Activated gamma-delta T cell treated with anti-CD3 and anti-CD28 coated beads, Interleukin-2, amount 50 U/mL, for 16 hours (primary cell): ENCODE measurements around the gene IFI27L1.

Experiments
- DNase-seq: peaks from one replicate; pipeline ENCODE4 v3.0.0-alpha.2; 2020; ENCODE audit warnings: low read depth

The IFI27L1 gene

DNA sequence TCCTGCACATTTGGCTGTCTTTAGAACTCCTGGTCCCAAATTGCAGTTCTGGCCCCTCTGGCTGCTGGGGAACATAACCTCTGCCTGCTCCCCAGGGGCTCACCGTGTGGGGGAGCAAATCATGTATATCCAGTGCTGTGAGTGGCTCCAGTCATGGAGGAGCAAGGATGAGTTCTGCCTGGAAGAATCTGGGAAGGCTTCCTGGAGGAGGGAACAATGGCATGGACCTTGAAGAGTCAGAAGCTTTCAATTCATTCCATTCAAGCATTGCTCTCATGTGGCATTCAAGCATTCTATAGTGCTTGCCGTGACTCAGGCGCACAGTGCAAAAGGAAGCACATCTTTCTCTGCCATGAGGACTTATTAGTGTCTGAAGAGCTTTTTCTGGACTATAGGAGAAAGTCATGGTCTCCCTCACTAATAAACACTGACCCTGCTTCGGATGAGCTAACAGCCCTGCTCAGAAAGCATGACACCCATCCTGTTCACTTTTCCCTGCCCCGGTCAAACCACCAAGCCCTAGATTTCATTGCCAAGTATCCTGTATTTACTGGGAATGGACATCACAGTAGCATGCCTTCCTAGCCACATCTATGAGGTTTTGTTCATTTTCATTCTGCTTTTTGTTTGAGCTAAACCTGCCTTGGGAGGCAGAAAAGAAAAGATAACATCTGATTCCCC, 32.9 kb downstream of the IFI27L1 start:
- DNase-seq, result no peak

DNA sequence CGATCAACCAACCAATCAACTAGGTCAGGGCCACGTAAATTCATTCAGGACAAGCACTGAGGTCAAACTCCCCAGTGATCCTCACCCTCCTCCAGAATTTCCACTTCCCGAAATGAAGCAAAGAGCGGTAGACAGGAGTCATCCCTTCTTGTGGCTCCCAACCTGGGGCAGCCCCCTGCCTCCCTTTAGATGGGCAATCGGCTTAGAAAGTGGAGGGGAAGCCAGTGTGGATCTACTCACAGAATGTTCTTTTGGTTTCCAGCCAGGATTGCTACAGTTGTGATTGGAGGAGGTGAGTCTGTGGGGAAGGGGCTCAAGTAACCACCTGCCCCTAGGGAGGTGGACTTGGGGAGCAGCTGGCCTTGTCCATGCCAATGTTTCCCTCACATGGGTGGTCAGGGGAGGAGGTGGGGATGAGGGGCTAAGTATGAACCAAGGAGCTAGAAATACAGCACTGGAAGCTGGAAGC, 33.5 kb downstream of the IFI27L1 start:
- DNase-seq, result no peak

DNA sequence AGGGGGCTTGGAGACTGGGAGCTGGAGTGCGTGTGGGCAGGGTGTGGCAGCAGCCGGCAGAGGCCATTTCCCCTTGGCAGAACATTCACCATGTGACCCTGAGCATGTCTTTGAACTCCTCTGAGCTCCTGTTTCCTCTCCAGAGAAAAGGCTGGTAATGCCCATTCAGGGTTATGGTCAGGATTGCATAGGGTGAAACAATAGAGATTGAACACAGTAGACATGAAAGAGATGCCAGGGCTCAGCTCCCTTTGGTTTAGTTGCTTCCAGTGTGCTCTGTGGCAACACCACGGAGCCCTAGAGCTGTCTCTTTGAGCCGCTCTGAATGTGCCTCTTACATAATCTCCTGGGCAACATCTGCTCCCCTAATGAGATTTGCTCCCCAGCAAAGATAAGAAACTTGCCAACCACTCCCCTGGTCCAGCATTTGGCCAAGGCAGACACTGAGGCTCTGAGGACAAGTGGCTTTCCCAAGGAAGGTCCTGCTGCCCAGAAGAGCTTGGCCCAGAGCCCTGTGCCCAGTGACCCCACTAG, 34.0 kb downstream of the IFI27L1 start:
- no peak for DNase-seq

DNA sequence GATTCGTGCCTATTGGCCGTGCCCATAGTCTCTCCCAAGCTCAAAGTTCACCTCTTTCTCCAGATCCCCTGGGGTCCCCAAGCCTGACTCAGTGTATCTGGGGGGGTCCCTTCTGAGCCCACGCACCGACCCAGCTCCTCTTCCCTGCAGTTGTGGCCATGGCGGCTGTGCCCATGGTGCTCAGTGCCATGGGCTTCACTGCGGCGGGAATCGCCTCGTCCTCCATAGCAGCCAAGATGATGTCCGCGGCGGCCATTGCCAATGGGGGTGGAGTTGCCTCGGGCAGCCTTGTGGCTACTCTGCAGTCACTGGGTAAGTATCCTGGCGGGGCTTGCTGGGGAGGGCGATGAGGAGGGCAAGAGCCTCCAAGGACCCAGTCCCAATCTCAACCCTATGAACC, 34.5 kb downstream of the IFI27L1 start:
- no peak for DNase-seq

- no peak for DNase-seq
Measured at GRCh38 chr14:94116701-94117100, 35.6 kb downstream of the IFI27L1 start.

- no peak for DNase-seq
Measured at GRCh38 chr14:94117856-94118255, 36.7 kb downstream of the IFI27L1 start.

DNA sequence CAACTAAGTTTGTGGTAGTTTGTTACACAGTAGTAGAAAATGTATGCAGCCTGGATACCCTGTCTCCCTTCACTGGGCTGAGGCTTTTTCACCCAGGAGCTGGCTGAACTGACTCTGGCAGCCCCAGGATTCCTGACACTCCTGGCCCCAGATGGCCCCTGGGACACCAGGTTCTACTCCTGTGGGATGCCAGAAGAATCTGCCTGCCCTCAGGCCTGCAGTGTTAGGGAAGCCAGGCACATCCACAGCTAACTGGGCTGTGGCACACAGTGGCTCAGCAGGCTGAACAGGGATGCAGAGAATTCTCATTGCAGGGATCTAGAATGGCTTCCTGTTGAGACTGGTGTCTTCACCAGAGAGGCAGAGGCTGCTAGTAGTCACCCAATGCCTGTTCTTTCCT, 38.0 kb downstream of the IFI27L1 start:
- no peak for DNase-seq

GRCh38 chr14:94120667-94121340, 39.7 kb downstream of the IFI27L1 start:
- no peak for DNase-seq

DNA sequence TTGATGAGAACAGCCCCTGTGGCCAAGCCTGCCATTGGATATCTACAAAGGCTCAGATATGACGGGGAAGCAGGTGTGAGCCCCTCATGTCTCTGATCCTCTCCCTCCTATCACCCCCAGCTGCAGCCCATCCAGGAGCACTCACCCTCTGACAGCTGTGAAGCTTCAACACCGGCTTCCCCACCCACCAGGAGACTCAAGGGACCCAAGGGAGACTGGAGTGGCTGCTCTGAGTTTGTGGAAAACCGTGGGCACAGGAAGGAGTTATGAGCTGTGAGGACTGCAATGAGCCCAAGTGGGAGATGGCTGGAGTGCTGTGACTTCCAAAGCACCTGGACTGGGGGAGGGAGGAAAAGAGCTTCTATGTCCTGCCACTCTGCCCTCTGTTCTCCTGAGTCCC, 40.4 kb downstream of the IFI27L1 start:
- DNase-seq, result no peak

DNA sequence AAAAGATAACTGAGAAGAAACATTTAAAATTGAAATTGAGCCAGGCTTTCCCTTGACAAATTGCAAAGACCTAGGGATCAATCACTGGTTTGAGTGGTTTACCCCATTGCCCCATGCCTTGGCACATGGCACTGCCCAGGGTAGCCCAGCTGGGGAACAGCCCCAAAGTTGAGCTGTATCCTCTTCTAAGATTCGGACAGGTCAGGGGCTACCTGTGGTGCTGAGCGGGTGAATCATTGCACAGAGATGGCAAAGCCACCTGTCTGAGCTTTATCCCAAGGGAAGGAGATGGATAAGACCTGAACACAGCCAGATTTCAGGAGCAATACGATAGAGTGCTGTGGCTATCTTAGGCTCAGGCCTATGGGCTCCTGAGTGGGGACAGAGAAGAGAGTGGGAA, 41.3 kb downstream of the IFI27L1 start:
- DNase-seq, result no peak

- DNase-seq, result no peak
Measured at GRCh38 chr14:94123296-94123695, 42.2 kb downstream of the IFI27L1 start.

DNA sequence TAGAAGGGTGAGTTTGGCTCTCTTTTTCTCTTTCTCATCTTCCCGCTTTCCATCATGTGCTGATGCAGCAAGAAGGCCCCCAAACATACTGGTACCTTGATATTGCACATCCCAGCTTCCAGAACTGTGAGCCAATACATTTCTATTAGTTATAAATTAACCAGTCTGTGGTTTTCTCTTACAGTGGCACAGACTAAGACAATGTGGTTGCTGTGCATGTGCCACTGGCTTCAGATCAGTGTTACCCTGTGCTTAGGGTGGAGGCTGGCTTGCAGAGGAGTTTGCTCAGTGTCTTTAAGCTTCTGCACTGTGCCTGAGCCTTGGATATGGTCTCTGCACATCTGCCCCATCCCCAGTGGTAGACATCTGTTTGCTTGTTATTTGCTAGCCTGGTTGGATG, 42.8 kb downstream of the IFI27L1 start:
- no peak for DNase-seq

- no peak for DNase-seq
Measured at GRCh38 chr14:94124582-94125377, 43.7 kb downstream of the IFI27L1 start.

- no peak for DNase-seq
Measured at GRCh38 chr14:94125659-94126418, 44.7 kb downstream of the IFI27L1 start.

- DNase-seq, result no peak
Measured at GRCh38 chr14:94126419-94126677, 45.2 kb downstream of the IFI27L1 start.

DNA sequence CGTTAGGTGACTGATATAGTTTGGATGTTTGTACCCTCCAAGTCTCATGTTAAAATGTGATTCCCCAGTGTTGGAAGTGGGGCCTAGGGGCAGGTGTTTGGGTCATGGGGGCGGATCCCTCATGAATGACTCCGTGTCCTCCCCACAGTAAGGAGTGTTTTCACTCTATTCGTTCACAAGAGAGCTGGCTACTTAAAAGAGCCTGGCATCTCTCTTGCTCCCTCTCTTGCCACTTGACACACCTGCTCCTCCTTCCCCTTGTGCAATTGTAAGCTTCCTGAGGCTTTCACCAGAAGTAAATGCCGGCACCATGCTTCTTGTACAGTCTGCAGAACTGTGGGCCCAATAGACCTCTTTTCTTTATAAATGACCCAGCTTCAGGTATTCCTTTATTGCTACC, 45.7 kb downstream of the IFI27L1 start:
- DNase-seq, result no peak

DNA sequence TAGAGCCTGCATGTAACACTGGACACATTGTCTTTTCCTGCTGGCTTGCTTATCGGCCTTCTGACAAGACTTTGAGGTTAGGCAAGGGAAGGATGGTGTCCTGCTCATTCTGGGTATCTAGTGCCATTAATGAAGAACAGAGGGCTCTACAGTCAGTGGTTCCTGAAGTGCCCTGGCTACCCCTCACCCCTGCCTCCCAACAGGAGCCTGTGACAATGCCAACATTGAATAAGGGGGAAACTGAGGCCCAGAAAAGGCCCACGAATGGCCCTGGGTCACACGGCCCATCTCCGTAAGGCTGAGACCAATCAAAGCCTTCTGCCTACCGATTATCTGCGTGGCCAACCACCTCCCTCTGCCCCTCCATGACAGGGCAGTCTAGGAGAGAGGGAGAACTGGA, 46.2 kb downstream of the IFI27L1 start:
- no peak for DNase-seq

DNA sequence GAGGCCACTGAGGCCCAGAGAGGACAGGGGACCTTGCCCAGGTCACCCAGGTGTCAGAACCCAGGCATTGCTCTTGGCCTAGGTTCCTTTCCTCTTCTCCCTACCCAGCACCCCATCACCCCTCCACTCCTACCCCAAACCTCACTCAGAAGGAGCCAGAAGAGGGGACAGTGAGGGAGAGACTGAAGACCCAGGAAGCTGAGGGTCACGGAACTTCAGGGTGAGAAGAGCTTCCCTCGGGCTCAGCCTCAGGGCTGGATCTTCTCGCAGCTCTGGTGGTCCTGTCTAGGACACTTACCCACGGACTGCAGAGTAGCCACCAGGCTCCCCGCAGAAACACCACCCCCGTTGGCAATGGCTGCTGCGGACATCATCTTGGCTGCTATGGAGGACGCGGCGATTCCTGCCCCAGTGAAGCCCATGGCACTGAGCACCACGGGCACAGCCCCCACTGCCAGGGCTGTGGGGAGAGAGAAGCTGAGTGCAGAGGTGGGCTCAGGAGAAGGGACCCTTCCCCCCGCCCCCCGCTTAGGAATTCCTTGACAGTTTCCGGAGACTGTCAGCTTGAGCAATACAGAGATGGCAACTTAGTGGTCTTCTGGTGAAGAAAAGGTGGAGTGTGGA, 47.2 kb downstream of the IFI27L1 start:
- DNase-seq, result no peak

- DNase-seq, result peak; percentile 34
Measured at GRCh38 chr14:94129111-94129757, 48.1 kb downstream of the IFI27L1 start, which contains the start of gene IFI27L2. IFI27L2 (minus strand) TSS chr14:94129604; CDS start chr14:94129564, 40 bp downstream.

DNA sequence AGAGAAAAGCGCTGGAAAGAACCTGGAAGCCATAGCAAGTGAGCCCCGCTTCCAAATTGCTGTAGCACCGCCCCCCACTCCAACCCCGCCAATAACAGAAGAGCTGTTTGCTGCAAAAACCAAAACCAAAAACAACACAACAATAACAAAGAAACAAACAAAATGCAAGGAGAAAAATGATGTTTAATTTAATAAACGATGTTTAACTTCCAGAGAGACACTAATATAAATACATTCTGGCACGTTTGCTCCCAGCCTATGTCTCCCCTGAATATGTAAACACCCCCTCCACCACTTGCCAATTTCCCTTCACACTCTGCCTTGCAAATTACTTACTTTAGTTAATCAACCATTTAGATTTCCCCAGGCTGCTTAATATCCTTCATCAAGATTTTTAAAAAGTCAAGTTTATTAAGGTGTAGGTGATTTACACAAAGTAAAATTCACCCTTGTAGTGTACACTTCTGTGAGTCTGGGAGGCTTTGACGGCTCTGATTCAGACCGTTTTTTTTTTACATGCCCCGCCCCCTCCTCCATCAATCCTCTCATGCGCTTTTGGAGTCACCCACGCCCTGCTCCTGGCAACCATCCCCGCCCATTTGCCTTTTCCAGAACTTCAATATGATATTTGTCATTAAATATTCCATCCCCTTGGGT, 48.8 kb downstream of the IFI27L1 start:
- DNase-seq, result no peak
